ENCODE results near the gene C17orf67. TPM values are rescaled to one million over a fixed set of nuclear protein-coding genes. Genes with fewer than 3 reads are reported as not detected.

The C17orf67 gene
- 1 to 10 TPM; 2.0 to 2.3 (median 2.2) TPM for total RNA-seq

GRCh38 chr17:56833809-56834379 lies at the start of gene C17orf67, which contains the start of gene DGKE:
Gene C17orf67 (minus strand): TSS chr17:56833920. CDS start chr17:56815810, 18,110 bp downstream.
Gene DGKE (plus strand): TSS chr17:56834151. CDS start chr17:56834796, 645 bp downstream.
- H3K4me1 Mint-ChIP-seq (ENCODE audit: low read depth) = peaks cover 61% of the 10 kb centered on the region
- DNase-seq = peak; percentile 99
- ATAC-seq = peak; percentile 82 to 86
- no peaks in the 10 kb centered on the region for H3K27me3 Mint-ChIP-seq (ENCODE audit: low read depth)
- peak within 1 kb of the TSS; percentile 94 for H3K4me3 Mint-ChIP-seq
- H3K9me3 Mint-ChIP-seq = no peaks in the 10 kb centered on the region
- H3K36me3 Mint-ChIP-seq (ENCODE audit: insufficient read depth) = peaks cover 22% of the 10 kb centered on the region

GRCh38 chr17:56881685-56882295 lies 48.1 kb upstream of the C17orf67 start:
- no peak for ATAC-seq

GRCh38 chr17:56880571-56880970 lies 46.9 kb upstream of the C17orf67 start:
- DNase-seq (no peak), ATAC-seq (no peak)
- Mint-ChIP-seq H3K9me3 (no peaks in the 10 kb centered on the region), H3K4me3 (no peak overlapping the region), H3K36me3 (ENCODE audit: insufficient read depth) (peaks cover 4% of the 10 kb centered on the region), H3K27me3 (ENCODE audit: low read depth) (no peaks in the 10 kb centered on the region), H3K4me1 (ENCODE audit: low read depth) (no peaks in the 10 kb centered on the region)

More at GRCh38 chr17:56881685-56882295, 48.1 kb upstream of the C17orf67 start:
- no peaks in the 10 kb centered on the region for H3K27me3 Mint-ChIP-seq (ENCODE audit: low read depth)
- no peak for DNase-seq
- no peak overlapping the region for H3K4me3 Mint-ChIP-seq
- peaks cover 10% of the 10 kb centered on the region for H3K36me3 Mint-ChIP-seq (ENCODE audit: insufficient read depth)
- H3K4me1 Mint-ChIP-seq (ENCODE audit: low read depth) = no peaks in the 10 kb centered on the region
- H3K9me3 Mint-ChIP-seq = no peaks in the 10 kb centered on the region

GRCh38 chr17:56880133-56880532 lies 46.4 kb upstream of the C17orf67 start:
- peaks cover 3% of the 10 kb centered on the region for H3K36me3 Mint-ChIP-seq (ENCODE audit: insufficient read depth)
- H3K27me3 Mint-ChIP-seq (ENCODE audit: low read depth) = no peaks in the 10 kb centered on the region
- no peaks in the 10 kb centered on the region for H3K4me1 Mint-ChIP-seq (ENCODE audit: low read depth)
- no peak for ATAC-seq
- no peak for DNase-seq
- no peaks in the 10 kb centered on the region for H3K9me3 Mint-ChIP-seq
- H3K4me3 Mint-ChIP-seq = no peak overlapping the region

- no peaks in the 10 kb centered on the region for H3K27me3 Mint-ChIP-seq (ENCODE audit: low read depth)
- no peak overlapping the region for H3K4me3 Mint-ChIP-seq
- no peaks in the 10 kb centered on the region for H3K9me3 Mint-ChIP-seq
- peaks cover 3% of the 10 kb centered on the region for H3K36me3 Mint-ChIP-seq (ENCODE audit: insufficient read depth)
- DNase-seq = no peak
- no peak for ATAC-seq
- H3K4me1 Mint-ChIP-seq (ENCODE audit: low read depth) = no peaks in the 10 kb centered on the region
Measured at GRCh38 chr17:56879280-56879679, 45.6 kb upstream of the C17orf67 start.

- no peaks in the 10 kb centered on the region for H3K4me1 Mint-ChIP-seq (ENCODE audit: low read depth)
- DNase-seq (no peak), ATAC-seq (no peak)
- no peaks in the 10 kb centered on the region for H3K9me3 Mint-ChIP-seq
- no peaks in the 10 kb centered on the region for H3K27me3 Mint-ChIP-seq (ENCODE audit: low read depth)
- peaks cover 1% of the 10 kb centered on the region for H3K36me3 Mint-ChIP-seq (ENCODE audit: insufficient read depth)
- H3K4me3 Mint-ChIP-seq = no peak overlapping the region
Measured at GRCh38 chr17:56876766-56877179, 43.1 kb upstream of the C17orf67 start.

GRCh38 chr17:56870081-56870651 lies 36.4 kb upstream of the C17orf67 start:
- H3K4me3 Mint-ChIP-seq = no peak overlapping the region
- DNase-seq = no peak
- H3K4me1 Mint-ChIP-seq (ENCODE audit: low read depth) = peaks cover 6% of the 10 kb centered on the region
- no peaks in the 10 kb centered on the region for H3K27me3 Mint-ChIP-seq (ENCODE audit: low read depth)
- ATAC-seq = peak; percentile 74 to 87
- no peaks in the 10 kb centered on the region for H3K9me3 Mint-ChIP-seq
- H3K36me3 Mint-ChIP-seq (ENCODE audit: insufficient read depth) = peaks cover 3% of the 10 kb centered on the region

- Mint-ChIP-seq H3K27me3 (ENCODE audit: low read depth) (no peaks in the 10 kb centered on the region), H3K4me3 (no peak overlapping the region), H3K9me3 (no peaks in the 10 kb centered on the region)
Measured at GRCh38 chr17:56868716-56869115, 35.0 kb upstream of the C17orf67 start.

GRCh38 chr17:56867948-56868376 lies 34.2 kb upstream of the C17orf67 start:
- no peak overlapping the region for H3K4me3 Mint-ChIP-seq
- H3K36me3 Mint-ChIP-seq (ENCODE audit: insufficient read depth) = peaks cover 10% of the 10 kb centered on the region
- ATAC-seq (no peak), DNase-seq (no peak)
- no peaks in the 10 kb centered on the region for H3K27me3 Mint-ChIP-seq (ENCODE audit: low read depth)
- no peaks in the 10 kb centered on the region for H3K9me3 Mint-ChIP-seq
- H3K4me1 Mint-ChIP-seq (ENCODE audit: low read depth) = peaks cover 6% of the 10 kb centered on the region

More at GRCh38 chr17:56868716-56869115, 35.0 kb upstream of the C17orf67 start:
- peaks cover 8% of the 10 kb centered on the region for H3K36me3 Mint-ChIP-seq (ENCODE audit: insufficient read depth)
- no peak for ATAC-seq
- DNase-seq = no peak
- peaks cover 6% of the 10 kb centered on the region for H3K4me1 Mint-ChIP-seq (ENCODE audit: low read depth)

GRCh38 chr17:56866496-56866895 lies 32.8 kb upstream of the C17orf67 start:
- DNase-seq = no peak
- H3K9me3 Mint-ChIP-seq = no peaks in the 10 kb centered on the region

GRCh38 chr17:56866076-56866475 lies 32.4 kb upstream of the C17orf67 start:
- no peak overlapping the region for H3K4me3 Mint-ChIP-seq
- no peaks in the 10 kb centered on the region for H3K9me3 Mint-ChIP-seq
- ATAC-seq (no peak), DNase-seq (no peak)
- H3K27me3 Mint-ChIP-seq (ENCODE audit: low read depth) = no peaks in the 10 kb centered on the region
- peaks cover 25% of the 10 kb centered on the region for H3K36me3 Mint-ChIP-seq (ENCODE audit: insufficient read depth)
- H3K4me1 Mint-ChIP-seq (ENCODE audit: low read depth) = peaks cover 6% of the 10 kb centered on the region

More at GRCh38 chr17:56866496-56866895, 32.8 kb upstream of the C17orf67 start:
- Mint-ChIP-seq H3K27me3 (ENCODE audit: low read depth) (no peaks in the 10 kb centered on the region), H3K4me3 (no peak overlapping the region), H3K36me3 (ENCODE audit: insufficient read depth) (peaks cover 22% of the 10 kb centered on the region), H3K4me1 (ENCODE audit: low read depth) (peaks cover 6% of the 10 kb centered on the region)
- ATAC-seq = no peak

GRCh38 chr17:56863974-56864373 lies 30.3 kb upstream of the C17orf67 start:
- ATAC-seq (no peak), DNase-seq (no peak)
- no peaks in the 10 kb centered on the region for H3K27me3 Mint-ChIP-seq (ENCODE audit: low read depth)
- no peaks in the 10 kb centered on the region for H3K4me1 Mint-ChIP-seq (ENCODE audit: low read depth)
- H3K9me3 Mint-ChIP-seq = no peaks in the 10 kb centered on the region
- peaks cover 36% of the 10 kb centered on the region for H3K36me3 Mint-ChIP-seq (ENCODE audit: insufficient read depth)
- H3K4me3 Mint-ChIP-seq = no peak overlapping the region

- no peak overlapping the region for H3K4me3 Mint-ChIP-seq
- H3K4me1 Mint-ChIP-seq (ENCODE audit: low read depth) = no peaks in the 10 kb centered on the region
- DNase-seq (no peak), ATAC-seq (no peak)
- H3K27me3 Mint-ChIP-seq (ENCODE audit: low read depth) = no peaks in the 10 kb centered on the region
- H3K9me3 Mint-ChIP-seq = no peaks in the 10 kb centered on the region
- peaks cover 40% of the 10 kb centered on the region for H3K36me3 Mint-ChIP-seq (ENCODE audit: insufficient read depth)
Measured at GRCh38 chr17:56861899-56862298, 28.2 kb upstream of the C17orf67 start.

GRCh38 chr17:56851008-56851407 lies 17.3 kb upstream of the C17orf67 start:
- no peaks in the 10 kb centered on the region for H3K27me3 Mint-ChIP-seq (ENCODE audit: low read depth)
- peaks cover 32% of the 10 kb centered on the region for H3K36me3 Mint-ChIP-seq (ENCODE audit: insufficient read depth)
- no peak for ATAC-seq
- no peaks in the 10 kb centered on the region for H3K9me3 Mint-ChIP-seq
- H3K4me1 Mint-ChIP-seq (ENCODE audit: low read depth) = no peaks in the 10 kb centered on the region
- DNase-seq = no peak
- H3K4me3 Mint-ChIP-seq = no peak overlapping the region

GRCh38 chr17:56850591-56850990 lies 16.9 kb upstream of the C17orf67 start:
- DNase-seq (no peak), ATAC-seq (no peak)
- H3K36me3 Mint-ChIP-seq (ENCODE audit: insufficient read depth) = peaks cover 33% of the 10 kb centered on the region
- H3K4me3 Mint-ChIP-seq = no peak overlapping the region
- H3K27me3 Mint-ChIP-seq (ENCODE audit: low read depth) = no peaks in the 10 kb centered on the region
- no peaks in the 10 kb centered on the region for H3K9me3 Mint-ChIP-seq
- no peaks in the 10 kb centered on the region for H3K4me1 Mint-ChIP-seq (ENCODE audit: low read depth)

Data from activated T-cell treated with anti-CD3 and anti-CD28 coated beads, Interleukin-2, amount 50 U/mL, for 4 hours (primary cell).